ENCODE results near the gene NLRP3.
"Not testable (repeated sequence)": the region's sequence is repeated elsewhere in the genome, so short reads cannot be mapped to it uniquely, and the experiment has no call there.

Gene NLRP3

DNA sequence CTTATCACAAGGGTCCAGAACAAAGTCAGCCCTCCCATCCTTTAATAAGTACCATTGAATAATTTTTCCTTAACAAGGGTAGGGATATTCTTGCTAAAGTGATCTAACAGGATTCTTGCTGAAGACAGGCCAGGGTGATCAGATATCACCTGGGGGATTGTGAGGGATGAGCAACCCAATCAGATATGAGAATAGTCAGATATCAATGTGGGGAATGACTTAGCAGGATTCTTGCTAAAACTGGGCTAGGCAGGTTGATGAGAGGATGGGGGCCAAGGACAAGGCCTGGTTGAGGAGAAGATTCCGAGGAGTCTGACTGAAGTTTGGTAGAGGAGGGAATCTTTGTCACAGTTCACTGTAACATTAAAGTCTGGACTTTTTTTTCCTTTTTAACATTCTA, 23.9 kb upstream of the NLRP3 start:
- DNase-seq, result no peak

DNA sequence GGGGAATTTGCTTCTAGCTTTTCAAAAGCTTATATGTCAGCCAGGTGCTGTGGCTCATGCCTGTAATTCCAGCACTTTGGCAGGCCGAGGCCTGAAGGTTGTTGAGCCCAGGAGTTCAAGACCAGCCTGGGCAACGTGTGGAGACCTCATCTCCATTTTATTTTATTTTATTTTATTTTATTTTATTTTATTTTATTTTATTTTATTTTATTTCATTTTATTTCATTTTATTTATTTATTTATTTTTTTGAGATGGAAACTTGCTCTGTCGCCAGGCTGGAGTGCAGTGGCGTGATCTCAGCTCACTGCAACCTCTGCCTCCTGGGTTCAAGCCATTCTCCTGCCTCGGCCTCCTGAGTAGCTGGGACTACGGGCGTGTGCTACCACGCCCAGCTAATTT, 20.9 kb upstream of the NLRP3 start:
- not testable (repeated sequence) for DNase-seq

DNA sequence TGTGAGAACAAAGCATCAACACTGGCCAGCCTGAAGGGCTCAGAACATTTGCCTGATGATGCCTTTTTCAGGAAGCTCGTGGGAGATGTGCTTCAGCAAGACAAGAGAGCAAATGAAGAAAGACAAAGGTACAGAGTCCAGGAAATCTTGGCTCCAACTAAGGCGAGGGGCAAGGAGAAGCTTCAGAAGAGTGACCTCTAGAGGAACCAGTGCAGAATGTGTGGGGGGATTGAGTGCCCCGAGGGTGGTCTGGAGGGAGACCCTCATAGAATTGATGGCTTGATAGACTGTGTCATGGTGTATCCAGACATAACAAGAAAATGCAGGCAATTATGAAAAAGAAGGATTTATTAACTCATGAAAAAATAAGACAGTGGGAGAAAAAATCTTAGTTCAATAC, 15.3 kb upstream of the NLRP3 start:
- no peak for DNase-seq

DNA sequence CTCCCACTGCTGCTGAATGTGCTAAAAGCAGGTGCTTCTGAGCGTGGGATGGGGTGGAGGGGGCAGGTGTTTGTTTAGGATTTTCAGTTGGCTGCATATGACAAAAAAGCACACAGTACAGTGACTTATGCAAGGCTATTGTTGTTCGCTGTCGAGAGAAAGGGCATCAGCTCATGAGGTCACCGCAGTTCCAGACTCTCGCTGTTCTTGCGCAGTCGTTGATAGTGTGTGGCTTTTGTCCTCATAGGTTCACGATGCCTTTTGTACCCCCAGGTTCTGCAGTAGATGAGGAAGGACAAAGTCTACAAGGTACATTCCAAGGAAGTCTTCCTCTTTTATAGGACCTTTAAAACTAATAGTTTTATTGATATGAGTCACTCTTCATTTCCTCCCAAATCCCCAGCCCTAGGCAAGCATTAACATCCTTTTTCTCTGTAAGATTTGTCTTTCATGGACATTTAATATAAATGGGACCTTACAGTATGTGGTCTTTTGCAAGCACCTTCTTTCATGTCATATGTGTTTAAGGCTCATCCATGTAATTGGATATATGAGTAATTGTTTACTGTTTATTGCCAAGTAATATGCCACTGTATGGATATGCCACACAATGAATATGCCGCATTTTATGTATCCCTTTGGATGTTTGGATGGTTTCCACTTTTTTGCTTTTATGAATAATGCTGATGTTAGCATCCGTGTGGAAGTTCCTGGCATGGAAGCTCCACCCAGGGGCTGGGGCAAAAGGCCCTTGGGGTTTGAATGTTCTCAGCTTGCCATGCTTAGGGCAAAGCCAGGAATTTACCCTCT, 14.5 kb upstream of the NLRP3 start:
- DNase-seq, result no peak

DNA sequence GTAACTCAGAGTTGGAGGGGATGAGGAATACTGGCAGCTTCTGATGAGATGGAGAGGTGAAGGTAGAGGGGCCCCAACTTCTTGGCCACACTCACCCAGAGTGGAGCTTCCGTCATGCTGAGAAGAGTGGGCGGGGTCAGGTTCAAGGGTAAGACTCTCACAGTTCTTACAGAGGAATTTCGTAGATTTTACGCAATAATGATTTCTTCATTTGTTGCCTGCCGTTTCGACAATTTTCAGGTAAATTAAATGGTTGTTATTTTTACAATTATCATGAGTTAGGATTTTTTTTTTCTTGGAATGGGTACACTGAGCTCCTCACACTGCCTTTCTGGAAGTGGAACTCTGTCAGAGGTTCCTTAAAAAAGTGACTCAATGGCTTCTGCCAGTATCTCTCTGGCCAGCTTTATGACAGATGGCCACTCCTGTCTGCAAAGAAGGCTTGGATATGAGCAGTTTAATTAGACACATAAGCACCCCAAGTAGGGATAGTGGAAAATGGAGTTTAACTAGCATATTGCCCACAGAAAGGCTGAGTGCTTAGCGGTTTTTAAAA, 13.8 kb upstream of the NLRP3 start:
- no peak for DNase-seq

DNA sequence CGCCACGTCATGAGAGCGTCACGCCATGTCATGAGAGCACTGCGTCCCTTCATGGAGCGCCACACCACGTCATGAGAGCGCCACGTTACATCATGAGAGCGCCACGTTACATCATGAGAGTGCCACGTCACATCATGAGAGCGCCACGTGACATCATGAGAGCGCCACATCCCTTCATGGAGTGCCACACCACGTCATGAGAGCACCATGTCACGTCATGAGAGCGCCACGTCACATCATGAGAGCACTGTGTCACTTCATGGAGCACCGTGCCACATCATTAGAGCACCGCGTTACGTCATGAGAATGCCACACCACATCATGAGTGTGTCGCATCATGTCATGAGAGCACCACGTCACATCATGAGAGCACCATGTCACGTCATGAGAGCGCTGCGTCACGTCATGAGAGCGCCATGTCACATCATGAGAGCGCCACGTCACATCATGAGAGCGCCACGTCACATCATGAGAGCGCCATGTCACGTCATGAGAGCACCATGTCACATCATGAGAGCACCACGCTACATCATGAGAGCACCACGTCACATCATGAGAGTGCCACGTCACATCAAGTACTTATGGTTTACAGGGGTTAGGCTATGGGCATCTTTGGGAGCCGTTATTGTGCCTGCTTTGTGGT, 9.8 kb upstream of the NLRP3 start:
- no peak for DNase-seq

DNA sequence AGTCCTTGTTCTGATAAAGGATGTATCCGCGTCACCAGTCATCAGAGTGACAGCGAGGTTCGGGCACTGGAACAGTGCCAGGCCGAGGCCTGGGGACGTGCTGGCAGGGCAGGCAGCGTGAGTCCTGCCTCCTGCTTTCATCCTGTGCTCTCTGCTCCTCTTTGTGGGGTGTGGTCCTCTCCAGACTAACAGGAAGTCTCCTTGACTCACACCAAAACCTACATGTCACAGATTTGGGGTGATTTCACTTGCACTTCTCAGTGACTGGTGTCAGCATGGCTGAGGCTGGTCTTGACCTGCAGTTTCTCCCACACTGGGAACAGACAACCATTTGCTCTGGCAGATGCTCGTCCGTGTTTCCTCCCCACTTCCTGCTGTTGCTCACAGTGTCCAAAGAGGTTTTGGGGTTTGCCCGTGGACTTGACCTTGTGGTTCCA, 8.8 kb upstream of the NLRP3 start:
- DNase-seq, result peak; percentile 5

DNA sequence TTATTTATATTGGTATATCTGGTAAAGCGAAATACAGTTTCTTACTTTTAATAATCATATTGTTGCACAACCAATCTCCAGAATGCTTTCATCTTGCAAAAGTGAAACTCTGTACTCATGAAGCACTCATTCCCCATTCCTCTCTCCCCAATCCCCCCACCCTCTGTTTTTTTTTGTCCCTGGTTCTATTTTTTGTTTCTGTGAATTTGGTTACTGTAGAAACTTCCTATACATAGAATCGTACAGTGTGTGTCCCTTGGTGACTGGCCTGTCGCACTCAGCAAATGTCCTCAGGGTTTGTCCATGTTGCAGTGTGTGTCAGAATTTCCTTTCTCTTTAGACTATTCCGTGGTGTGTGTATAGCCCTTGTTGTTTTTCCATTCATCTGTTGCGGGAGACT, 7.9 kb upstream of the NLRP3 start:
- no peak for DNase-seq

DNA sequence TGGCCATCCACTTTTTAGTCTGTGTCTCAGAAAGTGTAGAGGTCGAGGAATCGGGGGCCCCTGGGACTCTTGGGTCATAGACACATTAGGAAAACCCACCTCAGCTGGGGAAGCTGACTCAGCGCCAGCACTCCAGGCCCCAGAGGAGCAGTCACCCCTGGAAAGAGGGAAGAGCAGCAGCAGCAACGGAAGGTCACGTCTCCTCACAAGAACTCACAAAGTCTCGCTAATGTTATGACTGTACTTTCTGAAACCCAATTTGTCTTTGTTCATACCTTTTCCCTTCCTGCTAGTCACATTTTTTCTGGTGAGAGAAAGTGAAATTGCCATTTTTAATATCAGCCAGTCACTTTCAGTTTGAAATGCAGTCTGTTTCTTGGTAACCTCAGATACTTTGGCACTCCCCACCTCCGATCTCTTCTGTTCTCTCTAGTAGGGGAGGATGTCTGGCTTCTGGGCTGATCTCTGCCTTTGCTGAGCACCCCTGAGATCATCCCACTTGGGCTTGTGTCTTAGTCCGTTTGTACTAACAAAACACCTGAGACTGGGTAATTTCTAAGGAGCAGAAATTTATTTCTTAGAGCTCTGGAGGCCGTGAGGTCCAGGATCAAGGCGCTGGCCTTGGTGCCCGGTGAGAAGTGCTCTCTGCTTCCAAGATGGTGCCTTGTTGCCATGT, 6.0 kb upstream of the NLRP3 start:
- DNase-seq, result no peak

DNA sequence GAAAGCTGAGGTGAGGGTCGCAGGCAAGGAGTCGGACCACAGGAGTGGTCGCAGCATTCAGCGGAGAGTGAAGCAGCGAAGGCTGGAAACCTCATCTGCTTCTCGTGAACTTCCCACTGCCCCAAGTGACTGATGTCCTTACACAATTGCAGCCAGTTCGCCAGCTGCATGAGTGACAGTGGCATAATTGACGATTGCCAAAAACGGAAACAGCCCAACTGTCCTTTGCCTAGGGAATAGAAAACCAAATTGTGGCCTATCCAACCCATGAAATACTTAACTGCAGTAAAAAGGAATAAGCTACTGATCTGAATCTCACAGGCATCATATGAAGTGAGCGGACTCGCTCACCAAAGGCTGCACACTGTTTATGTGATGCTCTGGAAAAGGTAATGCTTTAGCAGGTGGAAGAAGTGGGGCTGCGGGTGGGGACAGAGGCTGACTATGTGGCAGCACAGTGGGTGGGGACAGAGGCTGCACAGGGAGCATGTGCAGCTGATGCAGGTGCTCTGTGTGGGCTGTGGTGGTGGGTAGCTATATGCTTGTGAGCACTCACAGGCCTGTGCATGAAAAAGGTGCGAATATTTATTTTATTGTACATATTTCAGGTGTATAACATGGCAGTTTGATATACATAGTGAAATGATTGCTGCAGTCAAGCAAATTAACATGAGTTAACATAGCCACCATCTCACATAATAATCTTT, 4.2 kb upstream of the NLRP3 start:
- no peak for DNase-seq

DNA sequence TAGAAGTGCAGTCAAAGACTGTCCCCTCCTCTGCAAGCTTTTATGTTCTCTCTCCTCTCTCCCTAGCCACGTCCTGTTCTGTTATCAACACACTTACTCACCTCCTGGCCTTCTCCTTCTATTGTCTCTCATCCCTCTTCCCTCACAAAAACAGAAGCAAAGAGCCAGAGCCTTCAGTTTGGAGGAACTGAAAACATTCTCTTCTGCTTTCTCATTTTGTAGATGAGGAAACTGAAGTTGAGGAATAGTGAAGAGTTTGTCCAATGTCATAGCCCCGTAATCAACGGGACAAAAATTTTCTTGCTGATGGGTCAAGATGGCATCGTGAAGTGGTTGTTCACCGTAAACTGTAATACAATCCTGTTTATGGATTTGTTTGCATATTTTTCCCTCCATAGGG, 1.9 kb downstream of the NLRP3 start:
- DNase-seq, result peak; percentile 0

DNA sequence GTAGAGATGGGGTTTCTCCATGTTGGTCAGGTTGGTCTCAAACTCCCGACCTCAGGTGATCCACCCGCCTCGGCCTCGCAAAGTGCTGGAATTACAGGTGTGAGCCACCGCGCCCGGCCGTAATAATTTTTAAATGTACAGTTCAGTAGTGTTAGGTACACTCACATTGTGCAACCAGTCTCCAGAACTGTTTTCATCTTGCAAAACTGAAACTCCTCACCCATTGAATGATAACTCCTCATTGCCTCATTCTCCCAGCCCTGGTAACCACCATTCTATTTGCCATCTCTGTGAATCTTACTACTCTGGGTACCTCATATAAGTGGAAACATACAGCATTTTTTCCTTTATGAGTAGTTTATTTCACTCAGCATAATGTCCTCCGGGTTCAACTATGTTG, 3.4 kb downstream of the NLRP3 start:
- DNase-seq, result no peak

DNA sequence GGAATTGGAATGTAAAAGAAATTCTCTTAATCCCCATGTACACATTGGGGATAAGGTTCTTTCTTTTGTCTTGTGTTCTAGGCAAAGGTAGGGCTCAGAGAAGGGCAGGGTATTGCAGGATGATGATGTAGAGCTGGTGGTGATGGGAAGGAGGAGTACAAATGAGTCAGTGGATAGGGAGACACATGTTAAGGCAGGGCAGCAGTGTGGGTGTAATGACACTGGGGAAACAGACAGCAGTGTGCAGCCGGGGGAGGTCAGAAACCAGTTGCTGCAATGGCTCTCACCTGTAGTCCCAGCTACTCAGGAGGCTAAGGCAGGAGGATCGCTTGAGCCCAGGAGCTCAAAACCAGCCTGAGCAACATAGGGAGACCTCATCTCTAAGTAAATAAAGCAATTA, 5.1 kb downstream of the NLRP3 start:
- no peak for DNase-seq

DNA sequence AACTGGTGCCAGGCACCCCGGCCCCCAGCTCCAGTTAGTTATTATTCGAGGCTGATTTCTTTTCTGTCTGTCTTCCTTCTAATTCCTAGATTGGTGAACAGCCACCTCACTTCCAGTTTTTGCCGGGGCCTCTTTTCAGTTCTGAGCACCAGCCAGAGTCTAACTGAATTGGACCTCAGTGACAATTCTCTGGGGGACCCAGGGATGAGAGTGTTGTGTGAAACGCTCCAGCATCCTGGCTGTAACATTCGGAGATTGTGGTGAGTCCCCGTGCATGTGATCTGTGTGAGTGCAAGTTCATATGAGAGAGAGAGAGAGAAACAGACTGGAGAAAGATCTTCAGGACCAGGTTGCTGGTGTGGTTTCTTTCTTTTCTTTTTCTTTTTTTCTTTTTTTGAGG, 13.5 kb downstream of the NLRP3 start:
- DNase-seq, result no peak

DNA sequence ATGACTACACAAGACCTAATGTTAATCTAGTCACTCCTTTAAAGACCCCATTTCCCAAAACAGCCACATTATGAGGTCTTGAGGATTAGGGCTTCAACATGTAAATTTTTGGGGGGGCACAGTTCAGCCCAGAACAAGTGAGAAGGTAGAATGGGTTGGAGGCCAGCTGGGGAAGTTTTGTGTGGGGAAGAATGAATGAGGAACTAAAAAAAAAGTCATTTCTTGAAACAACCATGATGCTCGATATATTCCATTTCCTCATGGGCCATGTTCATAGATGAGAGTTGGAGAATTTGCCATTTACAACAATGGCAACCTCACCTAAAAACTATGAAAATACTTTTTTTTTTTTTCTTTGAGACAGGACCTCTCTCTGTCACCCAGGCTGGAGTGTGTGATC, 14.5 kb downstream of the NLRP3 start:
- DNase-seq, result no peak

DNA sequence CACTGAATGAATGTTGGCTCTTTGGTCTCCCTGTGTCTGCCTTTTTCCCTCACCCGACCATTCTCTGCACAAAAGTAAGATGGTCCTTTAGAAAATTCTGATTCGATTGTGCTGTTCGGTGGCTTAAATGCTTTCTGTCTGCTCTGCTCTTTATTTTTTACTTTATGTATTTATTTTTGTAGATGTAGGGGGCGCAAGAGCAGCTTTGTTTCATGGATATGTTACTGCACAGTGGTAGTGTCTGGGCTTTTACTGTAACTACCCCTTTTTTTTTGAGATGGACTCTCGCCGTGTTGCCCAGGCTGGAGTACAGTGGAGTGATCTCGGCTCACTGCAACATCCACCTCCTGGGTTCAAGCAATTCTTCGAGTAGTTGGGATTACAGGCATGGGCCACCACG, 15.7 kb downstream of the NLRP3 start:
- no peak for DNase-seq

DNA sequence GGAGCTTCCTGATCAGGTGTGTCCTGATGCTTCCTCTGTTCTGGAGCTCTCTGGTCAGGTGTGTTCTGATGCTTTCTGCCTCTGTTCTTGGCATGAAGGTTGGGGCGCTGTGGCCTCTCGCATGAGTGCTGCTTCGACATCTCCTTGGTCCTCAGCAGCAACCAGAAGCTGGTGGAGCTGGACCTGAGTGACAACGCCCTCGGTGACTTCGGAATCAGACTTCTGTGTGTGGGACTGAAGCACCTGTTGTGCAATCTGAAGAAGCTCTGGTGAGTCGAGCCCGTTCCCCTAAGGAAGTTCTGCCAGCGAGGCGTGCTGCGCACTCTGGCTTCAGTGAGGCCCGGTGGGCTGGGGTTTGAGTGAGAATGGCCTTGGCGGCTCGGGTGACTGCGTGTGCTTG, 18.0 kb downstream of the NLRP3 start:
- no peak for DNase-seq

DNA sequence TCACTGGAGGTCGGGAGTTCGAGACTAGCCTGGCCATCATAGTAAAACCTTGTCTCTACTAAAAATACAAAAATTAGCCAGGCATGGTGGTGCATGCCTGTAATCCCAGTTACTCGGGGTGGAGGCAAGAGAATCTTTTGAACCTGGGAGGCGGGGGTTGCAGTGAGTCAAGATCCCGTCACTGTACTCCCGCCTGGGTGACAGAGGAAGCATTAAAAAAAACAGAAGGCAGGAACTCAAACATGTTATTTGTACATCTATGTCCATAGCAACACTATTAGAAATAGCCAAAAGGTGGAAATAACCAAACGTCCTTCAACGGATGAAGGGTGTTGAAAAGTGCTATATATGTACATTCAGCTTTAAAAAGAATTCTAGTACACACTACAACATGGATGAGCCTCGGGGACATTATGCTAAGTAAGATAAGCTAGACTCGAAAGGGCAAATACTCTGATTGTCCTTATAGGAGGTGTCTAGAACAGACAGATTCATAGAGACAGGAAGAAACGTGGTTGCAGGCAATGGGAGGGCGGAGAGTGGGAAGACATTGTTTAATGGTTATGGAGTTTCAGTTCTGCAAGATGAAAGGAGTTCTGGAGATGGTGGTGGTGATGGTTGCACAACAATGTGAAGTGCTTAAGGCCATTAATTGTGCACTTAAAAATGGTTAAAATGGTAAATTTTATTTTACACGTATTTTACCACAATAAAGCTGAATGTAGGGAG, 19.2 kb downstream of the NLRP3 start:
- peak; percentile 22 for DNase-seq

DNA sequence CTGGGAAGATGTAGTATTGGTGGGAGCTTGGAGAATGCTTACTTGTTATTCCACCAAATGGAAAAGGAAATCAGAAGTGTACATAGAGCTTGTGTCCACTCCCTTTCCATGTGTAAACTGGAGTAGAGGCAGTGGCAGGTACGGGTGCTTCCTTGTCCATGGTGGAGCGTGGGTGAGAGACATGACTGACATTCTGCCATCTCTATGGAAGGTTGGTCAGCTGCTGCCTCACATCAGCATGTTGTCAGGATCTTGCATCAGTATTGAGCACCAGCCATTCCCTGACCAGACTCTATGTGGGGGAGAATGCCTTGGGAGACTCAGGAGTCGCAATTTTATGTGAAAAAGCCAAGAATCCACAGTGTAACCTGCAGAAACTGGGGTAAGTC, 19.8 kb downstream of the NLRP3 start:
- DNase-seq, result peak; percentile 22

DNA sequence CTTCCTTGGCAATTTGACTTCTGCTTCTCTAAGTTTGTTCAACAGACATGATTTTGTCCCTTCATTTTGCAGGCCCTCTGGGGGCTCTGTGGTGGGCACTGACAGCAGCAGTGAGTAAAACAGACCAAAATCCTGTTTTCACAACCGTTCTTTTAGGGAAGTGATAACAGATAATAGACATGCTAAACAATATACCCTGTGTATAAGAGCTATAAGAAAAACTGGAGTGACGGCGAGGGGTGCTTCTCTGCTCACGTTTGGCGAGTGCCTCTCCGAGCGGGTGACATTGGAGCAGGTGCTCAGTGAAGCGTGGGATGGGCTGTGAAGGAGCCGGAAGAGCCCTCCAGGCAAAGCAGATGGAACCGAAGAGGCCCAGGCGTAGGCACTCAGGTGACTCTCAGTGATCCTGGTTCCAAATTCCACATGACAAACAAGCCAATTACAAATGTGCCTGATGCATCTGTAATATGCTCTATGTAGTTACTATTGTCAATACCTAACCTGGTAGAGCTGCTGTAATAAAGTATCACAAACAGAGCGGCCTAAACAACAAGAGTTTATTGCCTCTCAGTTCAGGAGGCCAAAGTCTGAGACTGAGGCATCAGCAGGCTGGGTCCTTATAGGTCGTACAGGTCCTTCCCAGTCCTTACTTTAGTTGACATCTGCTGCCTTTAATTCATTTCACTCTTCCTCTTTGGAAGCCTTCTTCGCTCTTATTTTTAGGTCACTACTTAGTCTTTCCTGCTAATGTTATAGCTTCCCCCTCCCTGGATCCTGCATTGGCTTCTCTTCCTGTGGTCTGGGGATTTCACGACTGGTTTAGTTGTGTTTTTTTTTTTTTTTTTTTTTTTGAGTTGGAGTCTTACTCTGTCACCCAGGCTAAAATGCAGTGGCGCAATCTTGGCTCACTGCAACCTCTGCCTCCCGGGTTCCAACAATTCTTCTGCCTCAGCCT, 21.9 kb downstream of the NLRP3 start:
- no peak for DNase-seq

DNA sequence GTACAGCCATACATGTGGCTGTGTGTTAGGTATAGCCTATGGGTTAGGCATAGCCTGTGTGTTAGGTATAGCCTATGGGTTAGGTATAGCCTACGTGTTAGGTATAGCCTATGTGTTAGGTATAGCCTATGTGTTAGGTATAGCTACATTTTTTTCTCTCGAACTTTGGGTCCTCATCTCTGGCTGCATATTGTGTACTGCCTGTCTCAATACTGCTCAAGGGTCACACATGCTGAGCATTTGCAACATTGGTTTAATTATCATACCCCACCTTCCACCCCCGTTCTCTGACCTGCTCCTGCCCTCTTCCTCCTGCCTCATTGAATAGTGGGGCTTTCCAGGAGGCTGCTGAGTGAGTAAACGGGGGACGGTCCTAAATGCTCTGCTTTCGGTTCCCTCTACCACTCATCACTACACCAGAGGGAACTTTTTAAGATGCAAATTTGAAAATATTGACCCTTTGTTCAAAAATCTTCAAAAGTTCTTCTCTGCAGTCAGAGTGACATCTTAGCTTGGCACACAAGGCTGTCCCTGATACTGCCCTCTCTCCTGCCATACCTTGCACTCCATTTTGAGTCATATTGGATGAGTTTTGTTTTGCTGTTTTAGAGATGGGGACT, 24.1 kb downstream of the NLRP3 start:
- no peak for DNase-seq
